HepG2 (cell line): ENCODE data around the gene IGLON5. TPM values are rescaled to one million over a fixed set of nuclear protein-coding genes. Genes with fewer than 3 reads are reported as not detected.

ENCODE experiments used
- ATAC-seq: fragments of 200-7000 bp; cut with Tn5 transposase; 3 replicates; pipeline ENCODE4 v1.9.1; 2020; ENCODE audit warnings: mild to moderate bottlenecking, moderate library complexity
- BruUV-seq: library from RNA; stranded (reverse); fragments of 400-500 nt; replicated peaks from 2 replicates; lab custom pipeline; 2021; lab: Mats Ljungman, UMichigan
- CTCF ChIA-PET: fragments of 300-600 bp; formaldehyde crosslinking; extraction: SDS; loops from one replicate; lab custom pipeline; 2021; ENCODE audit warnings: low total read pairs, inconsistent platforms, low intra/inter-chr PET ratio; lab: Yijun Ruan, JAX
- POLR2A ChIA-PET: fragments of 350-600 bp; sonication (Branson Sonifier 250); formaldehyde crosslinking; loops from one replicate; lab custom pipeline; 2020; ENCODE audit warnings: antibody characterized with exemption, inconsistent platforms; lab: Yijun Ruan, JAX
- DNase-seq: peaks from one replicate; pipeline ENCODE4 v3.0.0-alpha.2; 2015; ENCODE audit warnings: low spot score
- FAIRE-seq: peaks from 3 replicates; lab custom pipeline; 2011; peaks lifted over from hg19 to GRCh38; lab: Jason Lieb, UNC
- H2AFZ ChIP-seq: one replicate; pipeline ENCODE4 v1.6.1; 2011; ENCODE audit warnings: low read length, inconsistent platforms
- H3K27ac ChIP-seq: fragments of 300-600 bp; 3 replicates; pipeline ENCODE4 v1.8.0; 2011; ENCODE audit warnings: mixed run types, mild to moderate bottlenecking, mixed read lengths, low read length, inconsistent platforms; ENCODE audit not compliant: insufficient read depth; ENCODE audit errors: extremely low read length
- H3K27me3 ChIP-seq, 2 experiments: fragments of 200-600 bp in 1 of 2; 2 replicates in 1 of 2; 3 replicates in 1 of 2; pipeline versions ENCODE4 v1.6.0 to v1.8.0; 2011; ENCODE audit warnings: low read length in 2 of 2, mild to moderate bottlenecking in 2 of 2, moderate library complexity in 2 of 2, inconsistent platforms in 1 of 2; ENCODE audit not compliant: insufficient read depth in 2 of 2, control insufficient read depth in 1 of 2
- H3K36me3 ChIP-seq, 2 experiments: fragments of 200-600 bp in 1 of 2; replicated peaks in 1 of 2; 2 replicates in 1 of 2; 3 replicates in 1 of 2; pipeline versions ENCODE4 v1.5.1 to v1.8.0; 2011; ENCODE audit warnings: low read length in 2 of 2, inconsistent platforms in 1 of 2; ENCODE audit not compliant: insufficient read depth in 2 of 2, control insufficient read depth in 1 of 2
- H3K4me1 ChIP-seq: 2 replicates; pipeline ENCODE4 v1.5.1; 2012; ENCODE audit warnings: low read length, inconsistent platforms; ENCODE audit not compliant: insufficient read depth
- H3K4me2 ChIP-seq: 2 replicates; pipeline ENCODE4 v1.6.0; 2011; ENCODE audit warnings: low read depth, low read length, inconsistent platforms
- H3K4me3 ChIP-seq, 3 experiments: fragments of 200-600 bp in 1 of 3; sonication (generic), shearing (Covaris generic) in 1 of 3; replicated peaks in 1 of 3; 2 replicates each; pipeline ENCODE4 v1.5.1; 2011 to 2016; ENCODE audit warnings: low read length in 3 of 3, inconsistent platforms in 2 of 3, low read depth in 2 of 3, mild to moderate bottlenecking in 2 of 3, control low read depth in 1 of 3, mixed read lengths in 1 of 3; ENCODE audit not compliant: insufficient read depth in 1 of 3
- H3K79me2 ChIP-seq: one replicate; pipeline ENCODE4 v1.6.1; 2011; ENCODE audit warnings: low read length, inconsistent platforms; ENCODE audit not compliant: insufficient read depth
- H3K9ac ChIP-seq: 2 replicates; pipeline ENCODE4 v1.6.0; 2011; ENCODE audit warnings: mild to moderate bottlenecking, low read depth, low read length, inconsistent platforms; ENCODE audit not compliant: insufficient read depth
- H3K9me3 ChIP-seq: 2 replicates; pipeline ENCODE4 v1.5.1; 2012; ENCODE audit warnings: mild to moderate bottlenecking, low read length
- H4K20me1 ChIP-seq: 2 replicates; pipeline ENCODE4 v1.6.0; 2011; ENCODE audit warnings: inconsistent platforms, mild to moderate bottlenecking, low read length, moderate library complexity; ENCODE audit not compliant: insufficient read depth
- HMG20A ChIP-seq: IDR thresholded peaks from 2 replicates; pipeline ENCODE4 v1.6.1; 2016; ENCODE audit warnings: borderline replicate concordance
- MIER2 ChIP-seq: IDR thresholded peaks from 2 replicates; pipeline ENCODE4 v1.6.1; 2016; ENCODE audit warnings: missing biosample characterization, missing genetic modification reagents
- NFYB ChIP-seq: sonication (generic); formaldehyde crosslinking; IDR thresholded peaks from 2 replicates; pipeline ENCODE4 v1.4.0; 2020; ENCODE audit warnings: missing genetic modification reagents
- NKX3-1 ChIP-seq: sonication (generic); formaldehyde crosslinking; IDR thresholded peaks from 2 replicates; pipeline ENCODE4 v1.5.0; 2020; ENCODE audit warnings: missing genetic modification reagents
- SETDB1 ChIP-seq: sonication (generic); formaldehyde crosslinking; IDR thresholded peaks from 2 replicates; pipeline ENCODE4 v1.5.1; 2020; ENCODE audit warnings: missing genetic modification reagents, mild to moderate bottlenecking, borderline replicate concordance
- WGBS: methylation state at CpG from one replicate; pipeline ENCODE4 v1.1.6; 2017; ENCODE audit warnings: low lambda C conversion rate; 5-methylcytosine and 5-hydroxymethylcytosine counted together
- in situ Hi-C: cut with HindIII; loops from 2 replicates; pipeline ENCODE4 v1.10.0; 2017; ENCODE audit warnings: low pct_unique_long_range_greater_than_20kb; ENCODE audit not compliant: extremely low pct_ligation_motif_present
- intact Hi-C: fragments of 100-400 bp; cut with micrococcal nuclease; formaldehyde crosslinking; loops from one replicate; pipeline ENCODE4 v1.10.0; 2022; ENCODE audit not compliant: unreplicated experiment
- polyA plus RNA-seq, 8 experiments: library from polyadenylated mRNA; depleted of rRNA in 3 of 8; stranded (reverse) in 7 of 8; unstranded in 1 of 8; fragments of >200 nt; fragmentation: Illumina TruSeq in 4 of 8; extraction: Trizol in 4 of 8; gene quantifications; 2 replicates each; pipeline versions ENCODE4 v1.2.1 to v1.2.3, GENCODE V29; 2011 to 2016; ENCODE audit warnings: low read depth in 4 of 8, missing spikeins in 1 of 8, mixed read lengths in 1 of 8; ENCODE audit not compliant: insufficient read depth in 1 of 8
- total RNA-seq, 5 experiments: library from RNA; depleted of rRNA; stranded (reverse); fragments of >200 nt; fragmentation: Illumina TruSeq; extraction: Trizol; gene quantifications; 2 replicates each; pipeline ENCODE4 v1.2.3, GENCODE V29; 2016; ENCODE audit warnings: low read depth in 1 of 5
- TF ChIP-seq, protein P1 (sequence below), 2 experiments: IDR thresholded peaks; 2 replicates each; pipeline ENCODE4 v1.6.1; 2011 to 2012; ENCODE audit warnings: low read length in 2 of 2, borderline replicate concordance in 1 of 2, low read depth in 1 of 2, mild to moderate bottlenecking in 1 of 2, moderate library complexity in 1 of 2
- TF ChIP-seq, protein P2 (sequence below): sonication (generic); formaldehyde crosslinking; IDR thresholded peaks from 2 replicates; pipeline ENCODE4 v1.4.0; 2020; ENCODE audit warnings: missing genetic modification reagents
- TF ChIP-seq, protein P3 (sequence below): fragments of 450-650 bp; IDR thresholded peaks from 2 replicates; pipeline ENCODE4 v1.6.1; 2016

Gene IGLON5
- total and polyA plus RNA-seq, 2 of the 13 experiments (the other 11 are each of a cell fraction or from before 2014, with no cell fraction given): 0.04 to 5.7 TPM

DNA sequence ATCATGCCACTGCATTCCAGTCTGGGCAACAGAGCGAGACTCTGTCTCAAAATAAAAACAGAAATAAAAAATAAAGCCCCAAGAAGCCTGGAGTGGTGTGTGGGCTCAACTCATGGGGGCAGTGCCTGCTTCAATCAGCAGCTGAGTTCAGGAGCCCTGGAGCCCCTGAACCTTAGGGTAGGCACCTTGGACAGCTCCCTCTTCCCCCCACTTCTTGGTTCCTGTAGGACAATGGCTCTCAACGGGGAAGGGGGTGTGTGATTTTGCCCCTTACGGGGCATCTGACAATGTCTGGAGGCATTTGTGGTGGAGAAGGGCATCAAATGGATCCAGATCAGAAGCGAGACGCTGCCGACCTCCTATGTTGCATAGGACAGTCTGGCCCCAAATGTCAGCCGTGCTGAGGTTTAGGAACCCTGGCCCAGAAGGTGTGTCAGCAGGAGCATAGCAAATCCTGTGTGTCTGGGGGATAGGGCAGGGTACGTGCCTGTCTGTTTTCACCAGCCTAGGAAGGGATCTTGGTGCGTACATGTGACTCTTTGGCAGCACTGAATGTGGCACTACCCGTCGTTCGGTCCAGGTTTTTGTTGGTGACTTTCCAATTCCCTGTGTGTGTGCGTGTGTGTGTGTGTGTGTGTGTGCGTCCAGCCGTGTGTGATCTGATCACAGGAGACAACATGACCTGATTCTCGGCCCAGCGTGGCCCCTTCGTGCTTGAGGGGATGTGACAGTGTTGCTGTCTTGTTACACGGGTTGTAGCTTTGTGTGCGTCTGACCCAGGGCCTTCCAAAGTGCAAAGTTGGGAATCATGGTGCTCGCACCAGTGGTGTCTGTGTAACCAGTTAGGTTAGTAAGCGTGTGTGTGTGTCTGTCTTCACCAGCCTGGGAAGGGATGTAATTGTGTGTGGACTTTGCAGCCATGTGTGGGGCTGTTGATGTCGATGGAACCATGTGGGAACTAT, 7.5 kb downstream of the IGLON5 start:
- intact Hi-C loops: no loop called here
- no peak; the same call in 2 of the 3 replicates for ATAC-seq

More for the DNA sequence above, 7.5 kb downstream of the IGLON5 start:
- H3K36me3 ChIP-seq: no peaks in the 10 kb centered on the region
- no peaks in the 10 kb centered on the region for H3K79me2 ChIP-seq
- 10% methylated on average over 12 of the region's 23 CpGs for WGBS
- ChIA-PET CTCF (no interaction called here), POLR2A (no interaction called here)
- no TSS peak for BruUV-seq
- no peak overlapping the region for H3K9ac ChIP-seq
- H3K27ac ChIP-seq: no peak overlapping the region
- FAIRE-seq (no peak), DNase-seq (no peak)
- no peak for TF ChIP-seq NKX3-1
- TF ChIP-seq, protein P1, sequence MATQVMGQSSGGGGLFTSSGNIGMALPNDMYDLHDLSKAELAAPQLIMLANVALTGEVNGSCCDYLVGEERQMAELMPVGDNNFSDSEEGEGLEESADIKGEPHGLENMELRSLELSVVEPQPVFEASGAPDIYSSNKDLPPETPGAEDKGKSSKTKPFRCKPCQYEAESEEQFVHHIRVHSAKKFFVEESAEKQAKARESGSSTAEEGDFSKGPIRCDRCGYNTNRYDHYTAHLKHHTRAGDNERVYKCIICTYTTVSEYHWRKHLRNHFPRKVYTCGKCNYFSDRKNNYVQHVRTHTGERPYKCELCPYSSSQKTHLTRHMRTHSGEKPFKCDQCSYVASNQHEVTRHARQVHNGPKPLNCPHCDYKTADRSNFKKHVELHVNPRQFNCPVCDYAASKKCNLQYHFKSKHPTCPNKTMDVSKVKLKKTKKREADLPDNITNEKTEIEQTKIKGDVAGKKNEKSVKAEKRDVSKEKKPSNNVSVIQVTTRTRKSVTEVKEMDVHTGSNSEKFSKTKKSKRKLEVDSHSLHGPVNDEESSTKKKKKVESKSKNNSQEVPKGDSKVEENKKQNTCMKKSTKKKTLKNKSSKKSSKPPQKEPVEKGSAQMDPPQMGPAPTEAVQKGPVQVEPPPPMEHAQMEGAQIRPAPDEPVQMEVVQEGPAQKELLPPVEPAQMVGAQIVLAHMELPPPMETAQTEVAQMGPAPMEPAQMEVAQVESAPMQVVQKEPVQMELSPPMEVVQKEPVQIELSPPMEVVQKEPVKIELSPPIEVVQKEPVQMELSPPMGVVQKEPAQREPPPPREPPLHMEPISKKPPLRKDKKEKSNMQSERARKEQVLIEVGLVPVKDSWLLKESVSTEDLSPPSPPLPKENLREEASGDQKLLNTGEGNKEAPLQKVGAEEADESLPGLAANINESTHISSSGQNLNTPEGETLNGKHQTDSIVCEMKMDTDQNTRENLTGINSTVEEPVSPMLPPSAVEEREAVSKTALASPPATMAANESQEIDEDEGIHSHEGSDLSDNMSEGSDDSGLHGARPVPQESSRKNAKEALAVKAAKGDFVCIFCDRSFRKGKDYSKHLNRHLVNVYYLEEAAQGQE (IDR thresholded peaks at IDR 0.05; ENCODE audit: borderline replicate concordance in 1 of 2, low read depth in 1 of 2, low read length in 2 of 2): peak; percentile 60 to 91
- TF ChIP-seq, protein P2, sequence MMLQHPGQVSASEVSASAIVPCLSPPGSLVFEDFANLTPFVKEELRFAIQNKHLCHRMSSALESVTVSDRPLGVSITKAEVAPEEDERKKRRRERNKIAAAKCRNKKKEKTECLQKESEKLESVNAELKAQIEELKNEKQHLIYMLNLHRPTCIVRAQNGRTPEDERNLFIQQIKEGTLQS (CRISPR knock-in tag): no peak
- TF ChIP-seq HMG20A: no peak
- peak; percentile 85 for TF ChIP-seq MIER2 (CRISPR knock-in tag)
- TF ChIP-seq SETDB1 (CRISPR knock-in tag): no peak
- no peak for TF ChIP-seq NFYB (CRISPR knock-in tag)
- TF ChIP-seq, protein P3, sequence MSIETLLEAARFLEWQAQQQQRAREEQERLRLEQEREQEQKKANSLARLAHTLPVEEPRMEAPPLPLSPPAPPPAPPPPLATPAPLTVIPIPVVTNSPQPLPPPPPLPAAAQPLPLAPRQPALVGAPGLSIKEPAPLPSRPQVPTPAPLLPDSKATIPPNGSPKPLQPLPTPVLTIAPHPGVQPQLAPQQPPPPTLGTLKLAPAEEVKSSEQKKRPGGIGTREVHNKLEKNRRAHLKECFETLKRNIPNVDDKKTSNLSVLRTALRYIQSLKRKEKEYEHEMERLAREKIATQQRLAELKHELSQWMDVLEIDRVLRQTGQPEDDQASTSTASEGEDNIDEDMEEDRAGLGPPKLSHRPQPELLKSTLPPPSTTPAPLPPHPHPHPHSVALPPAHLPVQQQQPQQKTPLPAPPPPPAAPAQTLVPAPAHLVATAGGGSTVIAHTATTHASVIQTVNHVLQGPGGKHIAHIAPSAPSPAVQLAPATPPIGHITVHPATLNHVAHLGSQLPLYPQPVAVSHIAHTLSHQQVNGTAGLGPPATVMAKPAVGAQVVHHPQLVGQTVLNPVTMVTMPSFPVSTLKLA: 0 out of 2 replicates have a peak, but pooled peaks have one; percentile 10
- H3K4me2 ChIP-seq: no peak overlapping the region
- H4K20me1 ChIP-seq: no peaks in the 10 kb centered on the region
- H3K9me3 ChIP-seq: no peaks in the 10 kb centered on the region
- no peak overlapping the region for H2AFZ ChIP-seq
- H3K4me3 ChIP-seq: no peak overlapping the region
- in situ Hi-C loops: no loop called here
- H3K4me1 ChIP-seq: peaks cover 18% of the 10 kb centered on the region
- peaks cover 2 to 26% of the 10 kb centered on the region in 2 experiments; a peak in 4 of 5 replicates for H3K27me3 ChIP-seq
